ENCODE measurements around the gene NUSAP1.
"Not testable (repeated sequence)": the region's sequence is repeated elsewhere in the genome, so short reads cannot be mapped to it uniquely, and the experiment has no call there.

Gene NUSAP1

GRCh38 chr15:41331833-41332193 is 868 bp upstream of the NUSAP1 start:
- DNase-seq (ENCODE audit: low read depth in 2 of 2) = no peak

GRCh38 chr15:41333026-41333562 is 413 bp downstream of the NUSAP1 start:
- no peak for DNase-seq (ENCODE audit: low read depth in 2 of 2)

- no peak for DNase-seq (ENCODE audit: low read depth in 2 of 2)
These were observed 1.8 kb downstream of the NUSAP1 start for GRCh38 chr15:41334293-41335120.

- DNase-seq (ENCODE audit: low read depth in 2 of 2) = no peak
These were observed 3.9 kb downstream of the NUSAP1 start for GRCh38 chr15:41336549-41336948.

- DNase-seq (ENCODE audit: low read depth in 2 of 2) = no peak
These were observed 4.4 kb downstream of the NUSAP1 start for GRCh38 chr15:41337047-41337446.

GRCh38 chr15:41337631-41338522 is 5.2 kb downstream of the NUSAP1 start:
- DNase-seq (ENCODE audit: low read depth in 2 of 2) = no peak

GRCh38 chr15:41340189-41340695 is 7.6 kb downstream of the NUSAP1 start:
- no peak for DNase-seq (ENCODE audit: low read depth in 2 of 2)

GRCh38 chr15:41341519-41341918 is 8.8 kb downstream of the NUSAP1 start:
- DNase-seq (ENCODE audit: low read depth in 2 of 2) = no peak

GRCh38 chr15:41347236-41347635 is 14.6 kb downstream of the NUSAP1 start:
- no peak for DNase-seq (ENCODE audit: low read depth in 2 of 2)

GRCh38 chr15:41350057-41350717 is 17.5 kb downstream of the NUSAP1 start:
- no peak for DNase-seq (ENCODE audit: low read depth in 2 of 2)

GRCh38 chr15:41354371-41354770 is 21.7 kb downstream of the NUSAP1 start:
- DNase-seq (ENCODE audit: low read depth in 2 of 2) = no peak

GRCh38 chr15:41367418-41367817 is 34.7 kb downstream of the NUSAP1 start:
- DNase-seq (ENCODE audit: low read depth in 2 of 2) = no peak

- no peak for DNase-seq (ENCODE audit: low read depth in 2 of 2)
These were observed 45.3 kb downstream of the NUSAP1 start for GRCh38 chr15:41377978-41378377.

GRCh38 chr15:41383974-41384749 is 51.5 kb downstream of the NUSAP1 start:
- not testable (repeated sequence) for DNase-seq (ENCODE audit: low read depth in 2 of 2)

- no peak for DNase-seq (ENCODE audit: low read depth in 2 of 2)
These were observed 55.0 kb downstream of the NUSAP1 start for GRCh38 chr15:41387646-41388045.

GRCh38 chr15:41392659-41393058 is 60.0 kb downstream of the NUSAP1 start:
- DNase-seq (ENCODE audit: low read depth in 2 of 2) = no peak

- no peak for DNase-seq (ENCODE audit: low read depth in 2 of 2)
These were observed 62.2 kb downstream of the NUSAP1 start for GRCh38 chr15:41394924-41395323.

GRCh38 chr15:41396111-41396510 is 63.4 kb downstream of the NUSAP1 start:
- DNase-seq (ENCODE audit: low read depth in 2 of 2) = no peak

GRCh38 chr15:41401904-41402267 is 69.2 kb downstream of the NUSAP1 start:
- no peak for DNase-seq (ENCODE audit: low read depth in 2 of 2)

GRCh38 chr15:41407341-41407740 is 74.7 kb downstream of the NUSAP1 start:
- no peak for DNase-seq (ENCODE audit: low read depth in 2 of 2)

- no peak for DNase-seq (ENCODE audit: low read depth in 2 of 2)
These were observed 75.6 kb downstream of the NUSAP1 start for GRCh38 chr15:41408234-41408641.

All from stimulated activated CD8-positive, alpha-beta memory T cell treated with anti-CD3 and anti-CD28 coated beads, Interleukin-15, amount 100 ng/mL, for 48 hours (primary cell).